T-helper 9 cell (primary cell): Measurements from ENCODE around the gene PLOD3.

ENCODE experiments used
- DNase-seq: peaks from one replicate; pipeline ENCODE4 v3.0.0-alpha.2; 2020

PLOD3 gene

GRCh38 chr7:101164071-101164840, 53.1 kb downstream of the PLOD3 start:
- DNase-seq = no peak

GRCh38 chr7:101163279-101164070, 53.9 kb downstream of the PLOD3 start:
- DNase-seq = no peak

- DNase-seq = no peak
Measured at GRCh38 chr7:101162551-101163278, 54.7 kb downstream of the PLOD3 start.

GRCh38 chr7:101161692-101162471, 55.5 kb downstream of the PLOD3 start:
- no peak for DNase-seq

GRCh38 chr7:101160910-101161309, 56.5 kb downstream of the PLOD3 start:
- no peak for DNase-seq

- DNase-seq = no peak
Measured at GRCh38 chr7:101159696-101160674, 57.4 kb downstream of the PLOD3 start.

GRCh38 chr7:101156866-101157589, 60.4 kb downstream of the PLOD3 start:
- no peak for DNase-seq

- DNase-seq = no peak
Measured at GRCh38 chr7:101156277-101156676, 61.1 kb downstream of the PLOD3 start.
